NCI-H2196 treated with DMSO at 0.1 percent for 48 hours (cell line): ENCODE results near the gene CGREF1.
"Not testable (repeated sequence)": the region's sequence is repeated elsewhere in the genome, so short reads cannot be mapped to it uniquely, and the experiment has no call there.

Experiments used
- DNase-seq: peaks from one replicate; lab custom pipeline; 2025; ENCODE audit not compliant: unreplicated experiment; lab: John Stamatoyannopoulos, UW

The CGREF1 gene

DNA sequence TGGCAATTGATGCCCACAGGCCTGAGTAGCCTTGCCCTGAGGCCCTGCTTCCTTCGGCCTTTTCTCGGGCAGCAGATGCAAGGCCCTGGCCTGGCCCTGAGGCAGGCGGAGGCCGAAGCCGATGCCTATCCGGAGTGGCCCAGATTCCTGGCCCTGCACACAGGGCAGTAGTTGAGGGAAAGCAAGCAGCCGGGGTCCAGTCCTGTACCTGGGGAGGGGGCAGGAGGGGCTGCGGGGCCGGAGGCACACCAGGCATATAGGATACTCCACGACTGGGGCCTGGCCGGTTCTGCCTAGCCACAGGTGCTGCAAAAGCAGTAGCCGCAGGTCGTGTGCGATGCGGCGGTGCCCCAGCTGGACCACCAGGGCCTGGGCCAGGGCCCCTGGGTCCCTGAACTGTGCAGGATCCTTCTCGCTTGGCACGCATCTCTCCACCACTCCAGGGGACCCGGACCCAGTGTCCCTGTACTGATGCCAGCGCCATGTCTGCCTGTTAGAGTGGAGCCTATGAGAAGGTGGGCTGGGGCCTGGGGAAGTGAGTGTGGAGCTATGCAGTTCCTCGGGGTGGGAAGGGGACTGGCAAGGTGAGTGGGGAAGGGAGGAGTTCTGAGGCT lies 18.5 kb upstream of the CGREF1 start:
- DNase-seq: no peak

GRCh38 chr2:27136751-27137150 lies 17.8 kb upstream of the CGREF1 start:
- DNase-seq: no peak

DNA sequence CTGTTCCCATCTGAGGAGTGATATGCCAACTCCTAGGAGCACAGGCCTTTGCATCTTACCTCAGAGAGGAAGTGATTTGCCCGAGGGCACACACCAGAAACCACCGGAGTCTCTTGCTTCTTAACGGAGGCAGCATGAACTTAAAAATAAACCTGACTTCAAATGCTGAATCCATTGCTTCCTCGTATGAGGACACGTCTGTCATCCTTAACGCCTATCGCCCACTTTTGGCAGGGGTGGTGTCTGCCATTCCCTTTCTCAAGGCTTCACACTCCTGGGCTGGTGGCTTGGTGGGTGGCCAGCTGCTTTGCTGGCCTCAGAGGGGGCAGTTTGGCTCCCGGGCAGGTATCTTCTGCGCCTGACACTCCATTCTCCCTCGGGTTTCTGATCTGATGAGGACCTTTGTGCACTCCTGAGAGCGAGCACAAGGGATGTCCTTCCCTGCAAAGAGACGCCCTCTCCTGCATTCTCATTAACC lies 16.6 kb upstream of the CGREF1 start:
- no peak for DNase-seq

- no peak for DNase-seq
These were observed 16.0 kb upstream of the CGREF1 start for GRCh38 chr2:27134781-27135477.

- peak; percentile 86 for DNase-seq
These were observed 15.2 kb upstream of the CGREF1 start, which contains the start of gene PREB for GRCh38 chr2:27133905-27134780. PREB (minus strand) TSS chr2:27134636; CDS start chr2:27134421, 215 bp downstream.

GRCh38 chr2:27133195-27133875 lies 14.4 kb upstream of the CGREF1 start:
- DNase-seq: no peak

DNA sequence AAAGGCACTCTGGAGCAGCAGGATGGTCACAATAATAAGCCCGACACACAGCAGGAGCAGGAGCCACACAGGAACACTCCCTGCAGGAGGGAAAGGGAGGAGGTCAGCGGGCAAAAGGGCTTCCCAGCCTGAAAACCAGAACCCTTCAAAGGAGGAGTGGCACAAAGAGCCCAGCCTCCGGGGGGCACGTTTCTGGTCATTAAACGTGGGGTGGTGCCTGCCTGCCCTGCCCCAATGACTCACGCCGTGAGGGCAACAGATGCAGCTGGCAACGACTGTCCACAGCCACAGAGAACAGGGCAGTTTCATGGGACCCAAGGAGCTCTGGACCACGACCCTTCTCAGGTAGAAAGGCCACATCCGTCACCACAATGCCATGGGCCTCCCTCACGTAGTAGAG lies 12.5 kb upstream of the CGREF1 start:
- DNase-seq: no peak

DNA sequence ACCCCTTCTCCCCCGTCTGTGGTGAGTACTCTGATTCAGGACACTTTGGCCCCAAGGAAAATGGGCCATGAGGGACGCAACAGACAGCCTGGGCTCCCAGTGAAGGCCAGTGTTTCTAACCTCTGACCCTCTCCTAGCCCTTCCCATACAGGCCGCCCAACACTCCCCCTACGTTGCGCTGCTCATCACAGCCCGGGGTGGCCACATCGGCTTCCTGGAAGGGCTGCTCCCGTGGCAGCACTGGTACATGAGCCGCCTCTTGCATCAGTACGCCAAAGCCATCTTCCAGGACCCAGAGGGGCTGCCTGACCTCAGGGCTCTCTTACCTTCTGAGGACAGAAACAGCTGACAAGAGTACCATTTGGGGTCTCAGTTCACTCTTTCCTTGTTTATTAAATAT lies 11.5 kb upstream of the CGREF1 start:
- no peak for DNase-seq

DNA sequence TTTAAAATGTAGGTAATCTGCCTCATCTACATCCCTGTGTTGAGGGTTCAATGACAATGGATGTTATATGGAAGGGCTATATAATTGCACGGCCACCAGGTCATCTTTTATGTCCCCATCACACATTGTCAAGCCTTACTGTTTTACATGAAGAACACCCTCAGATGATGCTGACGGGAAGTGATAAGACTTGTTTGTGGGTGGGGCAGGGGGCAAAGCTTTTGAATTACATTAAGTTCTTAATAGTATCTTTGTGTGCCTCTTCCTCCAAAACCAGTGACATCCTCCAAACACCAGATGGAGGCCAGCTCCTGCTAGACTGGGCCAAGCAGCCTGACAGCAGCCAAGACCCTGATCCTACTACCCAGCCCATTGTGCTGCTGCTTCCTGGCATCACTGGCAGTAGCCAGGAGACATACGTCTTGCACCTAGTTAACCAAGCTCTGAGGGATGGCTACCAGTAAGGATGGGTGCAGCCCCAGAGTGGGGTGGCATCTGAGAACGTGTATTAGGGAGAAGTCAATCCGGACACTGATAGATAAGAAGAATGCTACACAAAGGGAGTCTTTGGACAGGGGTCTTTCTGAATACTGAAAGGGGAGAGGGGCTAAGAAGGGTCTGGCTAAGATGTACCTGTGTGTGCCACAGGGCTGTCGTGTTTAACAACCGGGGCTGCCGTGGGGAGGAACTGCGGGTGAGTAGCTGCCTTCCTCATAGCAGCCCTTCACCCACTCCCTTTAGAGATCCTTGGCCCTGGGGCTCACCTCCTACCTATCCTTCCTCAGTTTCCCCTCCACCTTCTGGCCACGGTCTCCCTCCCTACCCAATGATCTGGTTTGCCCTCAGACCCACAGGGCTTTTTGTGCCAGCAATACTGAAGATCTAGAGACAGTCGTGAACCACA lies 10.0 kb upstream of the CGREF1 start:
- no peak for DNase-seq

GRCh38 chr2:27127883-27128667 lies 9.1 kb upstream of the CGREF1 start:
- no peak for DNase-seq

DNA sequence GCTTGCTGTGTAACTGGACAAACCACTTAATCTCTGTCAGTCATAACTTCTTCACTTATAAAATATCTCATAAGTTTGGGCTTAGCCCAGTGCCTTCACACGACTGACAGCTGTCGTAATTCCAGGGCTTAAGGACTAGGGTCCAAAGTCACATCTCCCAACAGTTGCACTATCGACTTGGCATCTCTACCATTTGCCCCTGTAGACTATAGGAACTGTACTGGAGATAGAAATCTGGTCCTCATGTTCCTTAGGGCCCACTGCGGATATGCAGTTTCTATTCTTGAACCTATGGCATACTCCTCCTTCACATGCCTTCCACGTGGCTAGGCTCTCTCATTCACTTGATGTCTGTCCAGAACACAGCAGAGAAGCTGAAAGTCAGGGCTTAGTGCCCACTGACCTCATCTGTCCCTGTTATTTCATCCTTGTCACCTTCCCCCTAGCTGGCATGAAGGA lies 7.4 kb upstream of the CGREF1 start:
- no peak for DNase-seq

DNA sequence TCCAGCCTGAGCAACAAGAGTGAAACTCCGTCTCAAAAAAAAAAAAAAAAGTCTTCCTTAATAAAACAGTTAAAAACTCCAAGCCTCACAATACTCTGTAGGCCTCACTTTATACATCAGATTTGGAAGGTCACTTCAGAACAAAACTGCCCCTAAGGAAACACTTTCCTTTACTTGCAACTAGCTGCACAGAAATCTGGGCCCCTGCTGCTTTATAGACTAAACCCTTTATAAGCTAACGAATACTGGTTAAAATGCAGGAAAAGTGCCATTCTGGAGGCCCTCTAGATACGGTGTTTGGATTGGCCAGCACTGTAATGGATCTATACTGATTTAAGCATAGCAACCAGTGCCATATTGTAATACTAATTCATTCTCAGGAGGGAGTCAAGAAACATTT lies 6.2 kb upstream of the CGREF1 start:
- DNase-seq: no peak

GRCh38 chr2:27123302-27124150 lies 4.6 kb upstream of the CGREF1 start, which contains the start of gene ABHD1:
ABHD1 (plus strand) TSS chr2:27123815; CDS start chr2:27123949, 134 bp downstream.
- no peak for DNase-seq

- DNase-seq: no peak
These were observed 3.9 kb upstream of the CGREF1 start for GRCh38 chr2:27122791-27123190.

DNA sequence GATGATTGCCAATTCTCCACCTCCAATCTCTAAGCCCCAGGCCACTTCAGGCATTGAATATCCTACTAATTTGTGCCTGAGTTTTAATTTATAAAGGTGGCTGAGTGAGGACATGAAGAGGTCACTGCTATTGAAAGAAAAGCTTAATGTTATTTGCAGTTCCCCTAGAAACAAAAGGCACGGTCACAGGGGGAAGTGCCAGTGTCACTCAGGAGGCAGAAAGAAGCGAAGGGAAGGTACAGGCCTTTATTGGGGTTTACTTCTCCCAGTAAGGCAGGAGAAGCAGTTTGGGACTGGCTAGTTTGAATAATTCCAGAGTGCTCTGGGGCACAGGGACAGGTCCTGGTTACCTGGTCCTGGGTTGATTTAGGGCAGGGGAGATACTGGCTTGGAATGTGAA lies 3.0 kb upstream of the CGREF1 start:
- DNase-seq: no peak

- not testable (repeated sequence) for DNase-seq
These were observed 372 bp upstream of the CGREF1 start for GRCh38 chr2:27119330-27119670.

- DNase-seq: no peak
These were observed 868 bp downstream of the CGREF1 start for GRCh38 chr2:27117995-27118524.

DNA sequence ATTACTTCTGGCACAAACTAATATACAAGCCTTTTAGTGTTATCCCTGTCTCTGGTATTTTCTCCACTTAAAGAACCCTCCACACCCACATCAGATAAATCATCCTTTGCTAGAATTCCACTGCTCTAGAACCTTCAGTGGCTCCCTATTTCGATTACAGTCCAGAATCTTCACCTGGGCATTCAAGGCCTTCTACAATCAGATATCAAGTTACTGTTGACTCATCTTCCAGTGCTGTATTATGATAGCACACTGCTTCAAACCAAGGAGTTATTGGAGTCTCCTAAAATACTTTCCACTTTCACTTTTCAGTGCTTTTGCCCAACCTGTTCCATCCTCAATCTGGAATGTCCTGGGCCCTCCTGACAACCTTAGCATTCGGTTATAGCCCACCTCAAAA lies 3.4 kb downstream of the CGREF1 start:
- no peak for DNase-seq
